SK-N-MC (cell line): ENCODE results near the gene TMEM119.

ENCODE experiments used
- EZH2 ChIP-seq: fragments of 200-600 bp; sonication (generic); IDR thresholded peaks from one replicate; pipeline ENCODE4 v1.6.1; 2017; ENCODE audit warnings: antibody characterized with exemption
- POLR2AphosphoS5 ChIP-seq: IDR thresholded peaks from 2 replicates; pipeline ENCODE4 v1.6.1; 2012; ENCODE audit warnings: mild to moderate bottlenecking, low read depth, low read length, borderline replicate concordance

GRCh38 chr12:108603743-108604142 lies 5.9 kb upstream of the TMEM119 start:
- TF ChIP-seq EZH2 = no peak
- TF ChIP-seq POLR2AphosphoS5 = no peak
